Measurements from ENCODE around the gene SLX4.
"Not testable (repeated sequence)": the region's sequence is repeated elsewhere in the genome, so short reads cannot be mapped to it uniquely, and the experiment has no call there.

Gene SLX4

GRCh38 chr16:3611146-3611975 lies at the start of gene SLX4:
TSS of gene SLX4 (minus strand) at chr16:3611606. CDS start at chr16:3608964, 2,642 bp downstream.
- Histone ChIP-seq H3K27me3 (ENCODE audit: control insufficient read depth, insufficient read depth, low read length) (no peaks in the 10 kb centered on the region), H3K4me3 (ENCODE audit: low read depth, low read length) (peak within 1 kb of the TSS; percentile 97), H3K27ac (ENCODE audit: low read depth, low read length) (peak within 1 kb of the TSS; percentile 78; the same call in 1 of the 2 replicates), H3K36me3 (ENCODE audit: control insufficient read depth, insufficient read depth, low read length) (peaks cover 21% of the 10 kb centered on the region), H3K4me1 (ENCODE audit: control insufficient read depth, insufficient read depth, low read length) (peaks cover 9% of the 10 kb centered on the region; the same call in 1 of the 2 replicates), H3K9ac (ENCODE audit: low read length) (peak within 1 kb of the TSS; percentile 87), H3K9me3 (ENCODE audit: control insufficient read depth, insufficient read depth, low read depth, low read length) (no peaks in the 10 kb centered on the region)

- H3K9ac ChIP-seq (ENCODE audit: low read length): no peak overlapping the region
- H3K27me3 ChIP-seq (ENCODE audit: control insufficient read depth, insufficient read depth, low read length): no peaks in the 10 kb centered on the region
- no peak overlapping the region for H3K4me3 ChIP-seq (ENCODE audit: low read depth, low read length)
- peaks cover 4% of the 10 kb centered on the region; the same call in 1 of the 2 replicates for H3K4me1 ChIP-seq (ENCODE audit: control insufficient read depth, insufficient read depth, low read length)
- H3K27ac ChIP-seq (ENCODE audit: low read depth, low read length): no peak overlapping the region
- peaks cover 93% of the 10 kb centered on the region for H3K36me3 ChIP-seq (ENCODE audit: control insufficient read depth, insufficient read depth, low read length)
- no peaks in the 10 kb centered on the region for H3K9me3 ChIP-seq (ENCODE audit: control insufficient read depth, insufficient read depth, low read depth, low read length)
These were observed 47.8 kb upstream of the SLX4 start for GRCh38 chr16:3659251-3659650.

- H3K36me3 ChIP-seq (ENCODE audit: control insufficient read depth, insufficient read depth, low read length): peaks cover 77% of the 10 kb centered on the region
- no peak overlapping the region for H3K4me3 ChIP-seq (ENCODE audit: low read depth, low read length)
- no peak overlapping the region for H3K27ac ChIP-seq (ENCODE audit: low read depth, low read length)
- no peaks in the 10 kb centered on the region for H3K9me3 ChIP-seq (ENCODE audit: control insufficient read depth, insufficient read depth, low read depth, low read length)
- no peaks in the 10 kb centered on the region for H3K27me3 ChIP-seq (ENCODE audit: control insufficient read depth, insufficient read depth, low read length)
- H3K4me1 ChIP-seq (ENCODE audit: control insufficient read depth, insufficient read depth, low read length): peaks cover 13% of the 10 kb centered on the region
- no peak overlapping the region for H3K9ac ChIP-seq (ENCODE audit: low read length)
These were observed 45.4 kb upstream of the SLX4 start for GRCh38 chr16:3656491-3657468.

- H3K9me3 ChIP-seq (ENCODE audit: control insufficient read depth, insufficient read depth, low read depth, low read length); H3K9ac ChIP-seq (ENCODE audit: low read length); H3K27me3 ChIP-seq (ENCODE audit: control insufficient read depth, insufficient read depth, low read length); H3K27ac ChIP-seq (ENCODE audit: low read depth, low read length); H3K4me3 ChIP-seq (ENCODE audit: low read depth, low read length): not testable (repeated sequence)
- Histone ChIP-seq H3K36me3 (ENCODE audit: control insufficient read depth, insufficient read depth, low read length) (peaks cover 76% of the 10 kb centered on the region), H3K4me1 (ENCODE audit: control insufficient read depth, insufficient read depth, low read length) (peaks cover 13% of the 10 kb centered on the region)
These were observed 44.7 kb upstream of the SLX4 start for GRCh38 chr16:3656160-3656490.

DNA sequence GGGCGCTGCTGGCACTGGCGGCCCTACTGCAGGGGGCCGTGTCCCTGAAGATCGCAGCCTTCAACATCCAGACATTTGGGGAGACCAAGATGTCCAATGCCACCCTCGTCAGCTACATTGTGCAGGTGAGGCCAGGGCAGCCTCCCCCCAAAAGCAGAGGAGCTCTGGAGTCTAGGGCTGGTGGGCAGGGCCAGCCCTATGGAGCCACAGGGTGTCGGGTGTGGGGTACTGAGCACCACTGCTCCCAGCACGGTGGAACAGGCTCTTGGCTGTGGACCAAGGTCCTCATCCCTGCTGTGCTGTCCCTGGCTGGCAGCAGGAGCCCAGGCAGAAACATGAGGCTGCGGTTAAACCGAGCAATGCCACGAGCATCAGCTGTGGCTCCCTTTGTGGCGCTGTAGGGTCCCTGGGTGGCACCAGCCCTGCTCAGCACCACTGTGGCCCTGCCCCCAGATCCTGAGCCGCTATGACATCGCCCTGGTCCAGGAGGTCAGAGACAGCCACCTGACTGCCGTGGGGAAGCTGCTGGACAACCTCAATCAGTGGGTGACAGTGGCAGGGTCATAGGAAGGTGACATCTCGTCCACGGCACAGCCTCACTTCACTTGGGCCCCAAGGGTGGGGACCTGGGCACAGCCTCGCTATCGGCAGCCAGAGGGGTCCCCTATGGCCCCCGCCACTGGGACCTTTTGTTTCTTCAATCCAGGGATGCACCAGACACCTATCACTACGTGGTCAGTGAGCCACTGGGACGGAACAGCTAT lies 44.2 kb upstream of the SLX4 start:
- no peak overlapping the region for H3K9ac ChIP-seq (ENCODE audit: low read length)
- no peaks in the 10 kb centered on the region for H3K27me3 ChIP-seq (ENCODE audit: control insufficient read depth, insufficient read depth, low read length)
- H3K4me1 ChIP-seq (ENCODE audit: control insufficient read depth, insufficient read depth, low read length): peaks cover 13% of the 10 kb centered on the region
- H3K4me3 ChIP-seq (ENCODE audit: low read depth, low read length): no peak overlapping the region
- peaks cover 75% of the 10 kb centered on the region for H3K36me3 ChIP-seq (ENCODE audit: control insufficient read depth, insufficient read depth, low read length)
- H3K27ac ChIP-seq (ENCODE audit: low read depth, low read length): no peak overlapping the region
- H3K9me3 ChIP-seq (ENCODE audit: control insufficient read depth, insufficient read depth, low read depth, low read length): no peaks in the 10 kb centered on the region

GRCh38 chr16:3655030-3655395 lies 43.6 kb upstream of the SLX4 start:
- Histone ChIP-seq H3K27me3 (ENCODE audit: control insufficient read depth, insufficient read depth, low read length) (no peaks in the 10 kb centered on the region), H3K9ac (ENCODE audit: low read length) (no peak overlapping the region), H3K4me3 (ENCODE audit: low read depth, low read length) (no peak overlapping the region), H3K9me3 (ENCODE audit: control insufficient read depth, insufficient read depth, low read depth, low read length) (no peaks in the 10 kb centered on the region), H3K27ac (ENCODE audit: low read depth, low read length) (no peak overlapping the region), H3K36me3 (ENCODE audit: control insufficient read depth, insufficient read depth, low read length) (peaks cover 70% of the 10 kb centered on the region), H3K4me1 (ENCODE audit: control insufficient read depth, insufficient read depth, low read length) (peaks cover 13% of the 10 kb centered on the region)

GRCh38 chr16:3654249-3654991 lies 43.0 kb upstream of the SLX4 start, which contains the start of gene DNASE1:
TSS of gene DNASE1 (plus strand) at chr16:3654691. CDS start at chr16:3655374, 683 bp downstream.
- Histone ChIP-seq H3K27ac (ENCODE audit: low read depth, low read length) (no peak within 1 kb of the TSS), H3K36me3 (ENCODE audit: control insufficient read depth, insufficient read depth, low read length) (peaks cover 64% of the 10 kb centered on the region), H3K4me1 (ENCODE audit: control insufficient read depth, insufficient read depth, low read length) (peaks cover 13% of the 10 kb centered on the region), H3K9ac (ENCODE audit: low read length) (no peak within 1 kb of the TSS), H3K27me3 (ENCODE audit: control insufficient read depth, insufficient read depth, low read length) (no peaks in the 10 kb centered on the region), H3K9me3 (ENCODE audit: control insufficient read depth, insufficient read depth, low read depth, low read length) (no peaks in the 10 kb centered on the region), H3K4me3 (ENCODE audit: low read depth, low read length) (no peak within 1 kb of the TSS)

DNA sequence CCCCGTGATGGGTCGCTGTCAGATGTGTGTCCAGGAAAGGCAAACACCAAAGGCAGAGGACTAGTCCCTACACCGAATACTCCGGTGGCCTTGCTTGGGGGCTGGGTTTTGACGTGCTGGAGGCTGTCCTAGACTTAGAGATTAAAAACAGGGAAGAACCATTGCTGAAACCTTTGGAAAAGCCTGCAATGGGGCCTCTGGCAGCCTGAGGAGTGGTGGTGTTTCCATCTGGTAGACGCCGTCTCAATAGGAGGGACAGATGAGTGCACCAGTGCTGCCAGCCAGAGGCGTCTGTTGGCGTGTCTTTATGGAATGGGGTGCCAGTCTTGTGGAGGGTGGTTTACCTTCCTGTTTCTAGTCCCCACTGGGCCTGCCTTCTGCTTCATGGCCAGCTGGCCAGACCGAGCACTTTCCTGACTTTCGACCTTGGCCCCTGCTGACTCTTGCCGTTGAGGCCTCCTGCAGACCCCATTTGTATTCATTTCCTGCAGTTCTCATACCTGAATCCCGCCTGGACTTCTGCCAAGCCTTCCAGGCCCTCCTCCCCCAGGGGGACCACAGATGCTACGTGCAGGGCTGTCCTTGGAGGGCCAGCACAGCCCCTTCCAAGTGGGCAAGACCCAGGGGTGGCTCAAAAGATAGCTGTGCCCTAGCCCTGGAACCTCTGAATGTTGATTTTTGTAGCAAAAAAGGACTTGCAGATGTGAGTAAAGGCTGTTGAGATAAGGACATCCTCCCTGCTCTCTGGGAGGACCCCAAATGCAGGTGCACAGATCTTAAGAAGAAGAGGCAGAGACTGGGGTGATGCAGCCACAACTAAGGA lies 41.2 kb upstream of the SLX4 start:
- H3K4me3 ChIP-seq (ENCODE audit: low read depth, low read length): no peak overlapping the region
- no peak overlapping the region for H3K27ac ChIP-seq (ENCODE audit: low read depth, low read length)
- no peaks in the 10 kb centered on the region for H3K9me3 ChIP-seq (ENCODE audit: control insufficient read depth, insufficient read depth, low read depth, low read length)
- peaks cover 13% of the 10 kb centered on the region for H3K4me1 ChIP-seq (ENCODE audit: control insufficient read depth, insufficient read depth, low read length)
- no peaks in the 10 kb centered on the region for H3K27me3 ChIP-seq (ENCODE audit: control insufficient read depth, insufficient read depth, low read length)
- peaks cover 46% of the 10 kb centered on the region for H3K36me3 ChIP-seq (ENCODE audit: control insufficient read depth, insufficient read depth, low read length)
- H3K9ac ChIP-seq (ENCODE audit: low read length): no peak overlapping the region

DNA sequence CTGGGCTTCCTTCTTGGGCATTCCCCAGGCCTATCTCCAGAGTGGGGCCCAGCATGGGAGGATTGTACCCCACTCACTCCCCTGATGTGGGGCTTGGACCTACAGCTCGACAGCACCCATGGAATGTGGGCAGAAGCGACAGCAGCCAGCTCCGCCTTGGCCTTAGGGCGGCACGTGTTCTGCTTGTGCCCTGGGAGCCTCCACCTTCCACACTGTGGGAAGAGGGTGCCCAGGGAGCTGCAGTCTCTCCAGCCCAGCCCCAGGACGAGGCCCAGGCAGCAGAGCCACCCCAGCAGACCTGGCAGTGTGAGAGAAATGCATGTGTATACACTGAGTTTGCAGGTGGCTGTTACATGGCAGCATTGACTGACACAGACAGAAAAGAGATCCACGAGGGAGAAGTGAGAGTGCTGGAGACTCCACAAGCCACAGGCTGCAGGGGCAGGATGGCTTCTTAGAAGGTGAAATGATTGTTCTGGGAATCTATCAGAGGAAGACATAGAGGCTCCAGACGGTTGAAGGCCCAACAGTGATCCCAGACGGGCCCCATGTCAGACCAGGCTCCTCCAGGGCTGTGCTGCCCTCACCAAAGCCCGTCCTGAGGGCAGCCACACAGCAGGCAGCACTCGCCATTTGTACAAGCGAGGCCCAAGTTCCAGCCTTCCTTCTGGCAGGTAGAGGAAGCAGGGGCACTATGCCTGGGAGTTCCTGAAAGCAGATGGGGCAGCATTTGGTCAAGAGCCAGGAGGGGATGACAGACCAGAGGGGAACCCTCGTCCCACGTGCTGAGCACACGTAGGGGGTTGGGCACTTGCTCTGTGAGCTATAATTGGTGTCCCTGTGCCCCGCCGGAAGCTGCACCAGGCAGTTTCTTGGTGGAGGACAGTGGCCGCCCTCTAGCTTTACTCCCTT lies 40.3 kb upstream of the SLX4 start:
- Histone ChIP-seq H3K4me3 (ENCODE audit: low read depth, low read length) (no peak overlapping the region), H3K27me3 (ENCODE audit: control insufficient read depth, insufficient read depth, low read length) (no peaks in the 10 kb centered on the region), H3K36me3 (ENCODE audit: control insufficient read depth, insufficient read depth, low read length) (peaks cover 37% of the 10 kb centered on the region), H3K27ac (ENCODE audit: low read depth, low read length) (no peak overlapping the region), H3K4me1 (ENCODE audit: control insufficient read depth, insufficient read depth, low read length) (peaks cover 16% of the 10 kb centered on the region), H3K9ac (ENCODE audit: low read length) (no peak overlapping the region), H3K9me3 (ENCODE audit: control insufficient read depth, insufficient read depth, low read depth, low read length) (no peaks in the 10 kb centered on the region)
